Stimulated activated CD4-positive, alpha-beta T cell treated with anti-CD3 and anti-CD28 coated beads, TNF-alpha, amount 100 ng/mL, for 4 hours (primary cell): ENCODE results near the gene MDP1.
A peak's percentile ranks its signal among the peaks of the same experiment; 100 is the strongest.

ENCODE experiments used
- DNase-seq, 3 experiments: peaks; one replicate each; pipeline ENCODE4 v3.0.0-alpha.2; 2020; ENCODE audit warnings: low read depth in 3 of 3

The MDP1 gene

DNA sequence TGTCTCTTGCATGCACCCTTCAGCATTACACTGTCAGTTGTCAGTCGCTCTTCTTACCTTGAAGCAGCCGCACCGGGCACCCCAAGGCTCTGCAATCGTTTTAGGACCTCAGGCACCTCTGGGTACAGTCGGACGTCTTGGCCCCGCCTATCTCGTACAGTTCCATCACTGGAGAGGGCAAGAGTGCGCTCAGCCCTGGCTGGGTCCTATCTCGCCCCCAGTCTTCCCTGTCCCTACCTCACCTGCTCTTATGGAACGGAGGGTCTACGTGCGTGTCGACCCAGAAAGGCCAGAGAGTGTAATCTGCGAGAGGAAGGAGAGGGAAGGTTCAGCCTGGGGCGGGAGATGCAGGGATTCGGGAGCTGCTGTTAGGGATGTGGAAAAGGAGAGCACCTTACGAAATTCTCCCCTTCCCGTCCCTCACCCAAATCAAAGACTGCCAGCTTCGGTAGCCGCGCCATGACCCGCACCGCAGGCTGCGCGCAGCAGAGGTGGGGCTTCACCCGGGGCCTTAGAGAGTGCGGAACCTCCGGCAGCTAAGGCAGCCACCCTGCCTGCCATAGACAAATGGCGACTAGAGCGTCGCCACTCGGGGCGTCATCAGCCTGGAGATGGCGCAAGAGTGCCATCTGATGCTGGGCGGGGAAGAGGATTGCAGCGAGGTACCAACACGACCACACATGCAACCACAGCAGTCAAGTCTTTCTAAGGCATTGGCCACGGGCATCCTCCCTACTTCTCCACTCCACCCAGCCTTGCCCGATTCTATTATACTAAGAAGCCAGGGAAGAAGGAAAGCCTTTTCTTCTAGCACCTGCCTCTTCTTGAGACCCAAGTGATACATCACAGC, at the start of gene MDP1:
MDP1 (minus strand) TSS at position 572 of the 850 bp plus-strand sequence; CDS start at position 461, 111 bp downstream.
- DNase-seq: peak; percentile 70 to 74 (median 73)

DNA sequence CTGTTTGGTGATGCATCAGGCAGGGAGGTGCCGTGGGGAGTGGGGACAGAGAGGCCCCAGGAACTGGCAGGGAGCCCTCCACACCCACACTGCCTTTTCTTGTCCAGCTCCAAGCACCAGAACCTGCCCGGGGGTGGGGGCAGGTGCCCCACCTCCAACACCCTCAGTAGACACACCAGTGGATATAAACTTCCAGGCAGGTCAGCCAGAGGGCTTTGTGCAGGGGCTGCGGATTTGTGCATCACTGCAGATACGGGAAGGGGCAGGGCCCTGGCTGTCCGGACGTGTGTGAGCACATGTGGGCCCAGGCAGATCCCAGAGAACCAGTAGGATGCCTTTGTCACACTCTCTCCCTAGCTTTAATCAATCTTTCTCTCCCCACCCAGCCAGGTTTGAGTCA, 48.4 kb upstream of the MDP1 start:
- DNase-seq: no peak

DNA sequence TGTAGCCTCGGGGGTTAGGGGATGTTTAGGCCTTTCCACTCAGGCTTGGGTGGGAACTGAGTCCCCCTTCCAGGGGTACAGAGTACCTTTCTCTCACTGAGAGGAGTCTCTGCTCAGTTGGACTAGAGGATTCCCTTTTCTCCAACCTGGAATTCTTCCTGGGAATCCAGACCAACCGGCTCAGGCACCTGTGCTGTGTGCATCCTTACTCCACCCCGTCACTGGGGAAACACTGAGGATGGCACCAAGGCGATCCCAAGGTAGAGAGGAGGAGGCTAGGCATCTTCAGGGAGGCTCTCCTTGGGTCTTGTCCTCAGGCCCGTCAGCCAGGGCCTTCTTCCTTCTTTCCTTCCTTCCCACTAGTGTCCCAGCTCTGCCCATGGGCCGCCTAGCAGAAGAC, 48.0 kb upstream of the MDP1 start:
- no peak for DNase-seq

DNA sequence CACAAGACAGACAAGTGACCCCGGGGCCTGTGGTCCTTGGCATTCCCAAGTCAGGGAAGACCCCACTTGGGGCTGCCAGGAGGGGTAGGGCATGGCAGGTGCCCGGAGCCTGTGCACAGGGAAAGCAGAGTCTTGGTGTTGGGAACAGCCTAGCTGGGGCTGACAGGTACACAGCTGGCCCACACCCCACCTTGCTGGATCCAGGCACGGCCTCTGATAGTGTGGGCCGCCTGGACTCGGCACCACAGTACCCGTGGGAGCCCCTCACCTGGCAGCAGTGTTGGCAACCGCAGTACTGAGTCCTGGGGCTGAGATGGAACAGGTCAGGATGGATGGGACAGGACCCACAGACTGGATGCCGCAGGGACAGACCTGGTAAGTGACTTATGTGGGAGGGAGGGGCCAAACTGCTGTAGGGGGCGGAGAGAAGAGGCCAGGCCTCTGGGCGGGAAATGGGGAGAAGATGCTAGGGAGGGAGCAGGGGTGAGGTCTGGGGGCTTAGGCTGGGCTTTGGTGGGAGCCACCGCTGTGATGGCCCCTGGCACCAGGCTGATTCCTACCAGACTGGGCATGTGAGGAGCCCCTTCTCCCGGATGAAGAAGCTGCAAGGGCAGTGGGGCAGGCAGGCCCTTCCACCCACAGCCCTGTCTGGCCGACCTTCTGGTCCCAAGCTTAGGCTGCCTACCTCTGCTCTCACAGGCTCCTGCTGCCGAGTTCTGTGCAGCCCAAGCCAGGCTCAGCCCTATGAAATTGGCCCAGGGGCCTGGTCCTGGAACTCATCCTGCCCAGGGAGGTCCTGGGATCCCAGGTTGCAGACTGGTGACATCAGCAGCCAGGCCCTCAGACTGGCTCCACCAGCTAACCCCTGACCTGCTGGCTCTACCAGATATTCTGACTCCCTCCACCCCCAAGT, 47.2 kb upstream of the MDP1 start, which contains the start of gene TGM1:
TGM1 (minus strand) TSS at position 357 of the 913 bp plus-strand sequence. CDS start 825 bp downstream, outside the sequence.
- no peak for DNase-seq

GRCh38 chr14:24261969-24262327, 46.1 kb upstream of the MDP1 start:
- no peak for DNase-seq

GRCh38 chr14:24261256-24261968, 45.5 kb upstream of the MDP1 start:
- no peak for DNase-seq

DNA sequence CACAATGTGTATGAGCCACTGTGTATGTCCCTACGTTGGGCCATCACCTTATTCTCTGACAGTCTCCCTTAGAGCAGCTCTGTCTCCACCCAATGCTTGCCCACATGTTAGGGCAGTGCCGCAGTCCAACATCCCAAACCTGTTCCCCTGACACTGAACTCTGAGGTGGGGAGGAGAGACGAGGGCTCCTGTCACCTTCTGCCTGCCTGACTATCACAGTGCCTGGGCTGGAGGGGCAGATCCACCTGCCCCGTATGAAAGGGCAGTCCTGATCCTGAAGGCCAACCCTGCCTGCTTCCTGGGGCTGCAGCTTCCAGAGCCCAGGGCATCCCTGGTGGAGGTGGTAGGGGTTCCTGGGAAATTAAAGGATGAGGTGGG, 44.9 kb upstream of the MDP1 start:
- no peak for DNase-seq

- no peak for DNase-seq
Observed at GRCh38 chr14:24260026-24260779, 44.3 kb upstream of the MDP1 start.

DNA sequence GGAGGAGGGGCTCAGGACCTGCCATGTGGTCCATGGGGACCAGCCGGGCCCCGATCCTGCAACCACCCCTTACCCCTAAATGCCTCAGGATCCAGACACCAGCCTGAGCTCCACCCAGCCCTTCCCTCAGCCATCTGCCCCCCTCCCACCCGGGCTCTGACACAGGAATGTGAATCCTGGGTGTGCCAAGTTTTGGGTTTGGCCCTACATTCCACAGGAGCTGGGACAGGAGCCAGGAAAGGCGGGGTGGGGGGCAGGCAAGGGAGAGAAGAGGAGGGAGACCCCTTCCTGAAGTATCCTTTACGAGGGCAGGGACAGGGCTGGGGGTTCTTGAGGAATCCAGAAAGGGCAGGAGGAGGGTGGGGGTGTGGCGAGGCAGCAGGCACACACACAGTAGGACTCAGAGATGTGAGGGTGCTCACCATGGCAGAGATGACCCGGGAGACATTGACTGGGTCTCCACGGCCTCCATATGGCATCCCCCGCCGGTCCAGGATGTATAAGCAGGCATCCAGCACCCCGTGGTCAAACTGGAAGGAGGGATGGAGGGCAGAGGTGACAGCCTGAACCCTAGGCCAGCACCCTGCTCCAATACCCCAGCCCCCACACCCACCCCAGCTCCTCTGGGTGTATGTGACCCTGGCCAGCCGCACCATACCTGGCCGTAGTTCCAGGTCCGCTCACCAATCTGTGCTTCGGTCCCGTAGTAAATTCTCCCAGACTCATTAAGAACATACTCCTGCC, 43.6 kb upstream of the MDP1 start:
- DNase-seq: no peak

- DNase-seq: no peak
Observed at GRCh38 chr14:24258548-24259265, 42.8 kb upstream of the MDP1 start.

- DNase-seq: no peak
Observed at GRCh38 chr14:24258119-24258518, 42.3 kb upstream of the MDP1 start.

- DNase-seq: no peak
Observed at GRCh38 chr14:24256960-24257359, 41.1 kb upstream of the MDP1 start.

GRCh38 chr14:24255931-24256711, 40.3 kb upstream of the MDP1 start:
- no peak for DNase-seq

GRCh38 chr14:24255438-24255837, 39.6 kb upstream of the MDP1 start:
- no peak for DNase-seq

GRCh38 chr14:24254630-24255392, 38.9 kb upstream of the MDP1 start:
- DNase-seq: no peak

- no peak for DNase-seq
Observed at GRCh38 chr14:24253936-24254335, 38.1 kb upstream of the MDP1 start.

GRCh38 chr14:24252289-24253124, 36.6 kb upstream of the MDP1 start:
- no peak for DNase-seq
